ENCODE data around the gene CDK17.

DNA sequence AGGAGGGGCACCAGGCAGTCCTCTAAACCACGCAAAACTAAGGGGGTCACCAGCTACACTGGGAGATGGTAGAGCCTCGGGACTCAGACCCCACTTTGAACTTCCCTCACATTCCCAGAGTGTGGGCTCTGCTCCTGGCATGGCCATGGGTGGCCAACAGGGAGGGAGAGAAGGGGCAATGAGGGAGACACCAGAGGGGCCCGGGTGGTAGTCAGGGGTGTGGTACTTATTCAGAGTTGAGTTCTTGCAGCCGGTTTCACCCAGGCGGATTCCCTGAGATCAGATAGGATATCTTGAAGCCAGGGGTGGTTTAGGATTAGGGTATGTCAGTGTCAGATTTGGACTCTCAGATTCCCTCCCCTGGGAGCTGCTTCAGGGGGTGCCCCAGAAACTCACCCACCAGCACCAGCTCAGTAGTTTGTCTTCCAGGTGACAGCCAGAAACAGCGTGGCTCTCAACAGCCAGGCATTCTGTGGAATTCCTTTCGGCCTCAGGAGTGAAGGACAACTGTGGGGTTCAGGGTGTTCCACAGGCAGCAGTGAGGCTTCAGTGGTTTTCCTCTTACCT, 150.0 kb downstream of the CDK17 start:
- no peak for TF ChIP-seq POLR2A (IDR thresholded peaks at IDR 0.05)
- TF ChIP-seq, protein P1, sequence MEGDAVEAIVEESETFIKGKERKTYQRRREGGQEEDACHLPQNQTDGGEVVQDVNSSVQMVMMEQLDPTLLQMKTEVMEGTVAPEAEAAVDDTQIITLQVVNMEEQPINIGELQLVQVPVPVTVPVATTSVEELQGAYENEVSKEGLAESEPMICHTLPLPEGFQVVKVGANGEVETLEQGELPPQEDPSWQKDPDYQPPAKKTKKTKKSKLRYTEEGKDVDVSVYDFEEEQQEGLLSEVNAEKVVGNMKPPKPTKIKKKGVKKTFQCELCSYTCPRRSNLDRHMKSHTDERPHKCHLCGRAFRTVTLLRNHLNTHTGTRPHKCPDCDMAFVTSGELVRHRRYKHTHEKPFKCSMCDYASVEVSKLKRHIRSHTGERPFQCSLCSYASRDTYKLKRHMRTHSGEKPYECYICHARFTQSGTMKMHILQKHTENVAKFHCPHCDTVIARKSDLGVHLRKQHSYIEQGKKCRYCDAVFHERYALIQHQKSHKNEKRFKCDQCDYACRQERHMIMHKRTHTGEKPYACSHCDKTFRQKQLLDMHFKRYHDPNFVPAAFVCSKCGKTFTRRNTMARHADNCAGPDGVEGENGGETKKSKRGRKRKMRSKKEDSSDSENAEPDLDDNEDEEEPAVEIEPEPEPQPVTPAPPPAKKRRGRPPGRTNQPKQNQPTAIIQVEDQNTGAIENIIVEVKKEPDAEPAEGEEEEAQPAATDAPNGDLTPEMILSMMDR (IDR thresholded peaks at IDR 0.05): no peak
